CD8-positive, alpha-beta memory T cell (primary cell): Measurements from ENCODE around the gene TRAM2. TPM values are rescaled to one million over a fixed set of nuclear protein-coding genes. Genes with fewer than 3 reads are reported as not detected.
A peak's percentile ranks its signal among the peaks of the same experiment; 100 is the strongest.

Source experiments
- CTCF ChIA-PET: fragments of 350-600 bp; sonication (Branson Sonifier 250); formaldehyde crosslinking; loops from one replicate; lab custom pipeline; 2021; ENCODE audit warnings: antibody characterized with exemption; lab: Charles Lee
- POLR2A ChIA-PET: fragments of 350-600 bp; sonication (Branson Sonifier 250); formaldehyde crosslinking; loops from one replicate; lab custom pipeline; 2021; ENCODE audit warnings: antibody characterized with exemption; lab: Charles Lee
- DNase-seq, 5 donors: peaks; one replicate each; pipeline versions ENCODE4 v3.0.0 to v3.0.0-alpha.2; 2020 to 2022; ENCODE audit warnings: mixed read lengths in 1 of 5
- H3K27ac ChIP-seq: one replicate; pipeline ENCODE4 v1.7.0; 2013; ENCODE audit warnings: low read depth, mild to moderate bottlenecking, low read length, moderate library complexity
- H3K27me3 ChIP-seq: 2 replicates; pipeline ENCODE4 v1.7.0; 2013; ENCODE audit warnings: low read length, mild to moderate bottlenecking; ENCODE audit not compliant: insufficient read depth, poor library complexity, severe bottlenecking
- H3K36me3 ChIP-seq: 2 replicates; pipeline ENCODE4 v1.7.0; 2013; ENCODE audit warnings: mild to moderate bottlenecking, low read length, moderate library complexity; ENCODE audit not compliant: insufficient read depth
- H3K4me1 ChIP-seq: 2 replicates; pipeline ENCODE4 v1.7.0; 2013; ENCODE audit warnings: mild to moderate bottlenecking, low read length, moderate library complexity; ENCODE audit not compliant: insufficient read depth
- H3K4me3 ChIP-seq: 2 replicates; pipeline ENCODE4 v1.7.0; 2013; ENCODE audit warnings: mild to moderate bottlenecking, low read length
- H3K9me3 ChIP-seq: 2 replicates; pipeline ENCODE4 v1.7.0; 2013; ENCODE audit warnings: mild to moderate bottlenecking, low read length
- H3K27ac Mint-ChIP-seq, 8 donors: one replicate each; pipeline ENCODE4 v1.8.0; 2020 to 2021; ENCODE audit warnings: mixed read lengths in 8 of 8, mild to moderate bottlenecking in 6 of 8, inconsistent platforms in 3 of 8, moderate library complexity in 3 of 8
- H3K27me3 Mint-ChIP-seq, 2 donors: one replicate each; pipeline ENCODE4 v1.8.0; 2020 to 2021; ENCODE audit warnings: mixed read lengths in 2 of 2, mild to moderate bottlenecking in 1 of 2, moderate library complexity in 1 of 2
- H3K36me3 Mint-ChIP-seq, 3 donors: one replicate each; pipeline ENCODE4 v1.8.0; 2020 to 2021; ENCODE audit warnings: mixed read lengths in 3 of 3, inconsistent platforms in 1 of 3, mild to moderate bottlenecking in 1 of 3
- H3K4me1 Mint-ChIP-seq, 3 donors: one replicate each; pipeline ENCODE4 v1.8.0; 2020 to 2021; ENCODE audit warnings: mixed read lengths in 3 of 3, inconsistent platforms in 1 of 3, mild to moderate bottlenecking in 1 of 3
- H3K4me3 Mint-ChIP-seq, 7 donors: one replicate each; pipeline ENCODE4 v1.8.0; 2020 to 2021; ENCODE audit warnings: mixed read lengths in 7 of 7, mild to moderate bottlenecking in 6 of 7, moderate library complexity in 4 of 7, inconsistent platforms in 2 of 7
- H3K9me3 Mint-ChIP-seq, 5 donors: one replicate each; pipeline ENCODE4 v1.8.0; 2020 to 2022; ENCODE audit warnings: mixed read lengths in 5 of 5, mild to moderate bottlenecking in 3 of 5, moderate library complexity in 2 of 5, inconsistent platforms in 1 of 5
- polyA plus RNA-seq: library from polyadenylated mRNA; unstranded; fragments of 300-500 nt; fragmentation: Illumina TruSeq; gene quantifications from one replicate; pipeline ENCODE4 v1.2.3, GENCODE V29; 2021
- total RNA-seq, 2 experiments: library from RNA; stranded (reverse); gene quantifications; one replicate each; pipeline ENCODE4 v1.2.3, GENCODE V29; 2021

The TRAM2 gene
- total and polyA plus RNA-seq, 3 experiments from 2014 or later = 3.7 to 5.0 (median 4.1) TPM

- Mint-ChIP-seq H3K36me3 (no peaks in the 10 kb centered on the region), H3K27me3 (peaks cover 3 to 15% of the 10 kb centered on the region in 2 donors), H3K27ac (peak overlapping the region in 1 of 8 donors; percentile 8), H3K9me3 (no peaks in the 10 kb centered on the region), H3K4me3 (no peak overlapping the region), H3K4me1 (peaks cover 2 to 10% (median 4%) of the 10 kb centered on the region in 3 donors)
- H3K9me3 ChIP-seq = no peaks in the 10 kb centered on the region
- no peaks in the 10 kb centered on the region for H3K36me3 ChIP-seq
- H3K27me3 ChIP-seq = no peaks in the 10 kb centered on the region
- peak in 2 of 5 donors; percentile 12 to 20 for DNase-seq
- ChIA-PET POLR2A (no interaction called here), CTCF (interaction anchor here (1.1 to 1.3 kb wide), 5 partner anchors 27 to 435 kb away, joined by 3 to 4 read pairs (median 3); no protein-coding TSS in a partner anchor)
- H3K4me3 ChIP-seq = no peak overlapping the region
- no peaks in the 10 kb centered on the region for H3K4me1 ChIP-seq
- no peak overlapping the region for H3K27ac ChIP-seq
Measured at GRCh38 chr6:52598123-52598823, 21.4 kb upstream of the TRAM2 start.

GRCh38 chr6:52597738-52598122 is 20.9 kb upstream of the TRAM2 start:
- POLR2A ChIA-PET = no interaction called here

GRCh38 chr6:52596371-52597028 is 19.6 kb upstream of the TRAM2 start:
- H3K27me3 Mint-ChIP-seq = peaks cover 2 to 11% of the 10 kb centered on the region in 2 donors
- ChIA-PET POLR2A (no interaction called here), CTCF (interaction anchor here (1.6 to 1.9 kb wide), 2 partner anchors 9 to 21 kb away, joined by 4 to 6 read pairs; no protein-coding TSS in a partner anchor)
- no peaks in the 10 kb centered on the region for H3K4me1 ChIP-seq
- H3K9me3 Mint-ChIP-seq = no peaks in the 10 kb centered on the region
- H3K27me3 ChIP-seq = no peaks in the 10 kb centered on the region
- H3K4me3 ChIP-seq = no peak overlapping the region
- H3K27ac ChIP-seq = no peak overlapping the region
- peaks cover 2 to 10% (median 4%) of the 10 kb centered on the region in 3 donors for H3K4me1 Mint-ChIP-seq
- no peaks in the 10 kb centered on the region for H3K9me3 ChIP-seq
- no peaks in the 10 kb centered on the region for H3K36me3 Mint-ChIP-seq
- H3K4me3 Mint-ChIP-seq = no peak overlapping the region
- peak overlapping the region in 1 of 8 donors; percentile 12 for H3K27ac Mint-ChIP-seq
- no peaks in the 10 kb centered on the region for H3K36me3 ChIP-seq
- no peak for DNase-seq

More at GRCh38 chr6:52597738-52598122, 20.9 kb upstream of the TRAM2 start:
- Mint-ChIP-seq H3K4me3 (no peak overlapping the region), H3K27ac (no peak overlapping the region), H3K9me3 (no peaks in the 10 kb centered on the region), H3K36me3 (no peaks in the 10 kb centered on the region), H3K4me1 (peaks cover 2 to 10% (median 4%) of the 10 kb centered on the region in 3 donors), H3K27me3 (peaks cover 2 to 15% of the 10 kb centered on the region in 2 donors)
- Histone ChIP-seq H3K4me3 (no peak overlapping the region), H3K36me3 (no peaks in the 10 kb centered on the region), H3K4me1 (no peaks in the 10 kb centered on the region), H3K27ac (no peak overlapping the region), H3K27me3 (no peaks in the 10 kb centered on the region), H3K9me3 (no peaks in the 10 kb centered on the region)
- no peak for DNase-seq
- CTCF ChIA-PET = interaction anchor here (1.1 to 1.3 kb wide), 5 partner anchors 27 to 434 kb away, joined by 3 to 4 read pairs (median 3); no protein-coding TSS in a partner anchor

GRCh38 chr6:52595796-52596130 is 18.9 kb upstream of the TRAM2 start:
- no peak overlapping the region for H3K4me3 ChIP-seq
- no peaks in the 10 kb centered on the region for H3K36me3 ChIP-seq
- H3K4me1 ChIP-seq = no peaks in the 10 kb centered on the region
- Mint-ChIP-seq H3K27ac (peak overlapping the region in 1 of 8 donors; percentile 94), H3K36me3 (no peaks in the 10 kb centered on the region), H3K4me3 (no peak overlapping the region), H3K4me1 (peaks cover 2 to 10% (median 4%) of the 10 kb centered on the region in 3 donors), H3K27me3 (peaks cover 2 to 5% of the 10 kb centered on the region in 2 donors), H3K9me3 (no peaks in the 10 kb centered on the region)
- H3K27ac ChIP-seq = no peak overlapping the region
- POLR2A ChIA-PET = no interaction called here
- H3K27me3 ChIP-seq = no peaks in the 10 kb centered on the region
- CTCF ChIA-PET = interaction anchor here (1.6 to 1.9 kb wide), 3 partner anchors 9 to 20 kb away, joined by 4 to 6 read pairs (median 4); no protein-coding TSS in a partner anchor
- no peak for DNase-seq
- H3K9me3 ChIP-seq = no peaks in the 10 kb centered on the region

- Histone ChIP-seq H3K9me3 (no peaks in the 10 kb centered on the region), H3K4me3 (no peak overlapping the region), H3K27ac (no peak overlapping the region), H3K4me1 (no peaks in the 10 kb centered on the region), H3K27me3 (no peaks in the 10 kb centered on the region), H3K36me3 (no peaks in the 10 kb centered on the region)
- Mint-ChIP-seq H3K36me3 (no peaks in the 10 kb centered on the region), H3K4me1 (peaks cover 2 to 10% (median 4%) of the 10 kb centered on the region in 3 donors), H3K27me3 (peaks cover 2 to 3% of the 10 kb centered on the region in 2 donors), H3K4me3 (no peak overlapping the region), H3K27ac (peak overlapping the region in 1 of 8 donors; percentile 94), H3K9me3 (no peaks in the 10 kb centered on the region)
- ChIA-PET POLR2A (no interaction called here), CTCF (interaction anchor here (0.9 to 1.9 kb wide), 4 partner anchors 10 to 179 kb away, joined by 3 to 6 read pairs (median 4); no protein-coding TSS in a partner anchor)
- no peak for DNase-seq
Measured at GRCh38 chr6:52595000-52595795, 18.3 kb upstream of the TRAM2 start.

GRCh38 chr6:52594221-52594620 is 17.4 kb upstream of the TRAM2 start:
- CTCF ChIA-PET = interaction anchor here (0.9 to 1.9 kb wide), 2 partner anchors 11 to 178 kb away, joined by 3 to 6 read pairs; no protein-coding TSS in a partner anchor
- no peak for DNase-seq
- POLR2A ChIA-PET = no interaction called here

GRCh38 chr6:52591832-52592231 is 15.0 kb upstream of the TRAM2 start:
- ChIA-PET CTCF (interaction anchor here (1.4 kb wide), 1 partner anchor 14 kb away, joined by 4 read pairs; no protein-coding TSS in a partner anchor), POLR2A (interaction anchor here (0.6 kb wide), 1 partner anchor 12 kb away, joined by 5 read pairs; no protein-coding TSS in a partner anchor)
- Histone ChIP-seq H3K4me1 (no peaks in the 10 kb centered on the region), H3K27ac (no peak overlapping the region), H3K36me3 (no peaks in the 10 kb centered on the region), H3K9me3 (no peaks in the 10 kb centered on the region), H3K27me3 (no peaks in the 10 kb centered on the region), H3K4me3 (no peak overlapping the region)
- Mint-ChIP-seq H3K9me3 (no peaks in the 10 kb centered on the region), H3K27me3 (peaks cover 0 to 2% of the 10 kb centered on the region in 2 donors), H3K4me1 (peaks cover 0 to 7% (median 4%) of the 10 kb centered on the region in 3 donors), H3K4me3 (no peak overlapping the region), H3K36me3 (peaks cover 0 to 2% (median 0%) of the 10 kb centered on the region in 3 donors), H3K27ac (no peak overlapping the region)
- DNase-seq = no peak

More at GRCh38 chr6:52594221-52594620, 17.4 kb upstream of the TRAM2 start:
- peaks cover 2 to 10% (median 4%) of the 10 kb centered on the region in 3 donors for H3K4me1 Mint-ChIP-seq
- H3K27ac Mint-ChIP-seq = no peak overlapping the region
- no peaks in the 10 kb centered on the region for H3K36me3 Mint-ChIP-seq
- H3K27me3 Mint-ChIP-seq = peaks cover 0 to 2% of the 10 kb centered on the region in 2 donors
- Histone ChIP-seq H3K9me3 (no peaks in the 10 kb centered on the region), H3K4me3 (no peak overlapping the region), H3K27ac (no peak overlapping the region), H3K27me3 (no peaks in the 10 kb centered on the region), H3K4me1 (no peaks in the 10 kb centered on the region), H3K36me3 (no peaks in the 10 kb centered on the region)
- no peaks in the 10 kb centered on the region for H3K9me3 Mint-ChIP-seq
- no peak overlapping the region for H3K4me3 Mint-ChIP-seq
